Subcutaneous abdominal adipose tissue (tissue), 5 donors: ENCODE data around the gene TAPBP.
"Not testable (repeated sequence)": the region's sequence is repeated elsewhere in the genome, so short reads cannot be mapped to it uniquely, and the experiment has no call there.

Experiments used
- H3K27ac ChIP-seq: one replicate; pipeline ENCODE4 v1.7.0; 2013; ENCODE audit warnings: low read depth, mild to moderate bottlenecking, inconsistent platforms, low read length, moderate library complexity
- H3K27me3 ChIP-seq, 5 donors: one replicate each; pipeline ENCODE4 v1.7.0; 2013; ENCODE audit warnings: low read length in 5 of 5, inconsistent platforms in 1 of 5; ENCODE audit not compliant: control insufficient read depth in 5 of 5, insufficient read depth in 4 of 5
- H3K36me3 ChIP-seq, 5 donors: one replicate each; pipeline ENCODE4 v1.7.0; 2013; ENCODE audit warnings: low read length in 5 of 5; ENCODE audit not compliant: control insufficient read depth in 5 of 5, insufficient read depth in 5 of 5
- H3K4me1 ChIP-seq, 5 donors: one replicate each; pipeline ENCODE4 v1.7.0; 2013; ENCODE audit warnings: low read length in 5 of 5, mild to moderate bottlenecking in 3 of 5, moderate library complexity in 1 of 5; ENCODE audit not compliant: control insufficient read depth in 5 of 5, insufficient read depth in 5 of 5
- H3K4me3 ChIP-seq, 5 donors: one replicate each; pipeline ENCODE4 v1.7.0; 2013; ENCODE audit warnings: low read length in 5 of 5, low read depth in 1 of 5
- H3K9ac ChIP-seq, 5 donors: one replicate each; pipeline ENCODE4 v1.7.0; 2013; ENCODE audit warnings: low read length in 5 of 5, mild to moderate bottlenecking in 4 of 5, moderate library complexity in 3 of 5
- H3K9me3 ChIP-seq, 5 donors: one replicate each; pipeline ENCODE4 v1.7.0; 2013; ENCODE audit warnings: low read length in 5 of 5; ENCODE audit not compliant: control insufficient read depth in 5 of 5
- donor health status: healthy.
- donor health status: healthy.
- donor health status: healthy.
- donor health status: healthy.
- donor health status: healthy.

TAPBP gene

GRCh38 chr6:33272275-33273128 lies 41.4 kb downstream of the TAPBP start:
- Histone ChIP-seq H3K9ac (peak overlapping the region; percentile 50 to 99 (median 93)), H3K36me3 (peaks cover 6 to 54% (median 48%) of the 10 kb centered on the region in 5 donors), H3K27me3 (no peaks in the 10 kb centered on the region), H3K27ac (peak overlapping the region; percentile 96), H3K4me1 (peaks cover 6 to 65% (median 52%) of the 10 kb centered on the region in 5 donors), H3K4me3 (peak overlapping the region; percentile 90 to 99 (median 94)), H3K9me3 (no peaks in the 10 kb centered on the region)

GRCh38 chr6:33271468-33272274 lies 42.2 kb downstream of the TAPBP start, which contains the start of the genes RPS18 and VPS52:
Gene RPS18 (plus strand): TSS chr6:33272075. CDS start chr6:33272120, 45 bp downstream.
Gene VPS52 (minus strand): TSS chr6:33271876. CDS start chr6:33271675, 201 bp downstream.
- H3K27me3 ChIP-seq = no peaks in the 10 kb centered on the region
- peak within 1 kb of the TSS; percentile 90 to 99 (median 94) for H3K4me3 ChIP-seq
- peak within 1 kb of the TSS; percentile 96 for H3K27ac ChIP-seq
- no peaks in the 10 kb centered on the region for H3K9me3 ChIP-seq
- H3K4me1 ChIP-seq = peaks cover 6 to 56% (median 46%) of the 10 kb centered on the region in 5 donors
- peak within 1 kb of the TSS; percentile 92 to 99 (median 96) for H3K9ac ChIP-seq
- peaks cover 6 to 62% (median 57%) of the 10 kb centered on the region in 5 donors for H3K36me3 ChIP-seq

DNA sequence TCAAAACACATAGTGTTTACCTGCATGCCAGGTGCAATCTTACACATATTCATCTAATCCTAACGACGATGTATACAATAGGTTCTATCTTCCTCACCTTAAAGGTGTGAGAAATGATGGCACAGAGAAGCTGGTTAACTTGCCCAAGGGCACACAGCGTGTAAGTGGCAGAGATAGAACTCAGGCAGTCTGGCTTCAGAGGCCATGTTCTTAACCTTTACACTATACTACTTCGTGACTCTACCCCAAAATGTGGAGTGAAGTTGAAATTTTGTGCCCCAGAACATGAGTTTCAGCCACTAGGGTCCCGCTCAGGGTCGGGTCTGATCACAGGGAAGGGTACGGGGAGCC lies 42.8 kb downstream of the TAPBP start:
- peaks cover 6 to 50% (median 40%) of the 10 kb centered on the region in 5 donors for H3K4me1 ChIP-seq

DNA sequence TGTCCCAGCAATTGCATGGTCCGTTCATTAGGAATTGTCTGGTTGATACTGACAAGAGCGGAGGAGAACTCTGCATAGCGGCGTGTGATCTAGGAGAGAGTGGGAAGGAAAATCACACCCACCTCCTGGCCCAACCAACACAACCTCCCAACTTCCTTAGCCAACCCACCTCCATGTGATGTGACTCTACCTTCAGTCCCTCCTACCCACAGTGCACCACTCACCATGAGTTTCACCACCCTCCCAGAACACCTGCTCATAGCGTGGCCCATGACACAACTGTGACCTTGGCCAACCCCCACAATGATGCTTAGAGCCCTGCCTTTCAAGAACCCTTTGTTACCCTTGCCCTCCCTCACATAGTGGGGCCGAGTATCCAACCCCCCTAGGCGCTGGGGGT lies 49.9 kb downstream of the TAPBP start:
- Histone ChIP-seq H3K9me3 (no peaks in the 10 kb centered on the region), H3K4me1 (no peaks in the 10 kb centered on the region), H3K27ac (no peak overlapping the region), H3K9ac (no peak overlapping the region), H3K4me3 (no peak overlapping the region), H3K36me3 (peaks cover 21 to 90% (median 74%) of the 10 kb centered on the region in 5 donors), H3K27me3 (no peaks in the 10 kb centered on the region)

More for the DNA sequence above, 42.8 kb downstream of the TAPBP start:
- H3K9me3 ChIP-seq = no peaks in the 10 kb centered on the region
- H3K27me3 ChIP-seq = no peaks in the 10 kb centered on the region
- H3K36me3 ChIP-seq = peaks cover 6 to 62% (median 60%) of the 10 kb centered on the region in 5 donors
- H3K9ac ChIP-seq = peak overlapping the region; percentile 92 to 99 (median 96)
- H3K27ac ChIP-seq = peak overlapping the region; percentile 96
- H3K4me3 ChIP-seq = peak overlapping the region; percentile 90 to 99 (median 94)

- H3K4me1 ChIP-seq, H3K27me3 ChIP-seq, H3K9ac ChIP-seq, H3K9me3 ChIP-seq, H3K4me3 ChIP-seq, H3K27ac ChIP-seq: not testable (repeated sequence)
- H3K36me3 ChIP-seq = peaks cover 19 to 85% (median 63%) of the 10 kb centered on the region in 5 donors
These were observed 51.4 kb downstream of the TAPBP start for GRCh38 chr6:33262490-33262889.

DNA sequence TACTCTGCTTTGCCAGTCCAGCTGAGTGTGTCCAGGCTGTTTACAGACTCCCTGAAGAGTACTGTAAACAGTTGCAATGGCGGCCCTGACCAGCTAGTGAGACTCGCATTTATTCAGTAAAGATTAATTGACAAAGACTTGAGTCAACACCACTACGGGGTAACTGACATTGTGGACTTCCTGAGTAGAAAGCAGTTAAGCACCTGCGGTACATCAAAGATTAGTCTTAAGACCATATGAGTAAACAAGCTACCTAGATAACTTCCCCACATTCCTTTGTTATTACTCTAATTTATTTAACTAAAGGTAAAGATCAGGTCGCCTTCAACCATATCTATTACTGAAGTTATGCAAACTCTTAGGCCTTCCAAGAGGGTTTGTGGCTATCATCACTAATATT lies 54.8 kb downstream of the TAPBP start:
- no peak overlapping the region for H3K27ac ChIP-seq
- no peaks in the 10 kb centered on the region for H3K4me1 ChIP-seq
- no peaks in the 10 kb centered on the region for H3K9me3 ChIP-seq
- H3K27me3 ChIP-seq = no peaks in the 10 kb centered on the region
- no peak overlapping the region for H3K9ac ChIP-seq
- H3K4me3 ChIP-seq = no peak overlapping the region
- peaks cover 15 to 63% (median 35%) of the 10 kb centered on the region in 5 donors for H3K36me3 ChIP-seq

- no peak overlapping the region for H3K9ac ChIP-seq
- H3K4me1 ChIP-seq = peaks cover 3 to 12% (median 11%) of the 10 kb centered on the region in 5 donors
- H3K27ac ChIP-seq = no peak overlapping the region
- H3K27me3 ChIP-seq = no peaks in the 10 kb centered on the region
- H3K9me3 ChIP-seq = no peaks in the 10 kb centered on the region
- H3K4me3 ChIP-seq = no peak overlapping the region
- H3K36me3 ChIP-seq = peaks cover 3 to 50% (median 17%) of the 10 kb centered on the region in 5 donors
These were observed 59.3 kb downstream of the TAPBP start for GRCh38 chr6:33254591-33254990.

DNA sequence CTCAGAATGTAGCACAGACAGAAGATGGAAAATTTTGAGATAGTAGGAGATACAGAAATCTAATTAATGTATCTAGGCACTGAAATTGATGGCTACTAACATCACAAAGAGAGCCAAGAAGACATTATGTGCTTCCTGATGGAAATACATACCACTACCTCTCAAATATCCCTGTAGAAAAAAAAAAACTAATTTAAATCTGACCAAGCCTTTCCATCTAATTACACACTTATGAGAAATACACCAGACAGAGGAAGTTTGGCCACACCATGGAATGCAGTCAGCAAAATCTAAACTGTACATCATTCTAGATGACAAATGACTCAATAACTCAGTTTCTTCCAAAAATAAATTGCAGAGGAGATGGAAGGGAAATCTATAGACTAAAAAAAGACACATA lies 61.1 kb downstream of the TAPBP start:
- Histone ChIP-seq H3K4me3 (no peak overlapping the region), H3K4me1 (peaks cover 9 to 27% (median 25%) of the 10 kb centered on the region in 5 donors), H3K9me3 (no peaks in the 10 kb centered on the region), H3K9ac (no peak overlapping the region), H3K27ac (no peak overlapping the region), H3K27me3 (no peaks in the 10 kb centered on the region), H3K36me3 (peaks cover 2 to 41% (median 13%) of the 10 kb centered on the region in 5 donors)

DNA sequence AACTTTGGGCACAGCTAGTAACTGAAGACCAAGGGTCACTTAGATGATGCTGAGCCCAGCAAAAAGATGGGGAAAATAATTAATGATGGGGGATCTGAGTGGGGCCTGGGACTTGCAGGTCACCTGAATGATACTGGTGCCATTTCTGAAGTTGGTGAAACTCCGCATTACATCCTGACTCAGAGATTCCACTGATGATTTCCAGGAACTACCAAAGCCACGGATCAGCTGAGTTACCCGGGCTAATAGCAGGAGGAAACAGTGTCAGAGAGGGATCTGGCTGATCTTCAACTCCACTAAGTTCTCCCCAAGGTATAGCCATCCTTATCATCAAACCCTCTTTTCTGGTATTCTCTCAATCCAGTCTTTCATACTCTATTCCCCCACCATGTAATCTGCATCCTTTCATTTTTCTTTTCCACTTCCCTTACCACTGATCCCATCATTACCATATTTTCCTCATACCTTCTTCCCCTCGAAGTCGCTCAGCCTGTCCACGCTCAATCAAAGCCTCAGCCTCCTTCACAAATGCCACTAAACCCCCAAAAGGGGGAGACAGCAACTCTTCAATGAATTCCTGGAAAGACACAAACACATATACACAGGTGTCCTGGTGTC lies 62.4 kb downstream of the TAPBP start:
- Histone ChIP-seq H3K9me3 (no peaks in the 10 kb centered on the region), H3K4me3 (no peak overlapping the region), H3K36me3 (peaks cover 2 to 34% (median 11%) of the 10 kb centered on the region in 5 donors), H3K4me1 (peaks cover 9 to 27% (median 25%) of the 10 kb centered on the region in 5 donors), H3K27me3 (no peaks in the 10 kb centered on the region), H3K9ac (no peak overlapping the region), H3K27ac (no peak overlapping the region)
